HFFc6 (cell line): Measurements from ENCODE around the gene NRAS. TPM values are rescaled to one million over a fixed set of nuclear protein-coding genes. Genes with fewer than 3 reads are reported as not detected.

Experiments
- DNase-seq: peaks from one replicate; pipeline ENCODE4 v3.0.0-alpha.2; 2018
- H3K27ac Mint-ChIP-seq: 2 replicates; pipeline ENCODE4 v1.8.0; 2020; ENCODE audit warnings: mild to moderate bottlenecking, mixed read lengths
- H3K27me3 Mint-ChIP-seq: 2 replicates; pipeline ENCODE4 v1.8.0; 2021; ENCODE audit warnings: mild to moderate bottlenecking, moderate library complexity, mixed read lengths; ENCODE audit not compliant: insufficient read depth
- H3K36me3 Mint-ChIP-seq: 2 replicates; pipeline ENCODE4 v1.8.0; 2021; ENCODE audit warnings: low read depth, mixed read lengths
- H3K4me1 Mint-ChIP-seq: 2 replicates; pipeline ENCODE4 v1.8.0; 2020; ENCODE audit warnings: low read depth, mixed read lengths
- H3K4me3 Mint-ChIP-seq: 2 replicates; pipeline ENCODE4 v1.8.0; 2020; ENCODE audit warnings: mild to moderate bottlenecking, moderate library complexity, mixed read lengths
- H3K9me3 Mint-ChIP-seq: 2 replicates; pipeline ENCODE4 v1.8.0; 2020; ENCODE audit warnings: mild to moderate bottlenecking, mixed read lengths
- long read RNA-seq: library from polyadenylated mRNA; unstranded; transcript quantifications from one replicate; pipeline ENCODE4 v2.0.0, GENCODE V29; 2019
- total RNA-seq, 6 experiments: library from RNA; stranded (reverse); fragmentation: NEBNext Ultra II Directional; extraction: Animal tissue kit (Norgen Biotek cat#: 25700); gene quantifications; 2 replicates in 1 of 6; 3 replicates in 5 of 6; pipeline ENCODE4 v1.2.3, GENCODE V29; 2021
- TF ChIP-seq, protein P1 (sequence below): fragments of 200-600 bp; sonication (generic); IDR thresholded peaks from 2 replicates; pipeline ENCODE4 v1.5.0; 2021; ENCODE audit warnings: antibody characterized with exemption, mild to moderate bottlenecking

NRAS gene
- 10 to 100 TPM; 38.9 to 60.1 (median 49.8) TPM for total RNA-seq
- long read RNA-seq, full-length matches to known transcripts, result 48 of 61 reads
- long read RNA-seq, partial matches to known transcripts, result 3 of 61 reads
- long read RNA-seq, other reads (novel, unspliced or antisense), result 10 of 61 reads

DNA sequence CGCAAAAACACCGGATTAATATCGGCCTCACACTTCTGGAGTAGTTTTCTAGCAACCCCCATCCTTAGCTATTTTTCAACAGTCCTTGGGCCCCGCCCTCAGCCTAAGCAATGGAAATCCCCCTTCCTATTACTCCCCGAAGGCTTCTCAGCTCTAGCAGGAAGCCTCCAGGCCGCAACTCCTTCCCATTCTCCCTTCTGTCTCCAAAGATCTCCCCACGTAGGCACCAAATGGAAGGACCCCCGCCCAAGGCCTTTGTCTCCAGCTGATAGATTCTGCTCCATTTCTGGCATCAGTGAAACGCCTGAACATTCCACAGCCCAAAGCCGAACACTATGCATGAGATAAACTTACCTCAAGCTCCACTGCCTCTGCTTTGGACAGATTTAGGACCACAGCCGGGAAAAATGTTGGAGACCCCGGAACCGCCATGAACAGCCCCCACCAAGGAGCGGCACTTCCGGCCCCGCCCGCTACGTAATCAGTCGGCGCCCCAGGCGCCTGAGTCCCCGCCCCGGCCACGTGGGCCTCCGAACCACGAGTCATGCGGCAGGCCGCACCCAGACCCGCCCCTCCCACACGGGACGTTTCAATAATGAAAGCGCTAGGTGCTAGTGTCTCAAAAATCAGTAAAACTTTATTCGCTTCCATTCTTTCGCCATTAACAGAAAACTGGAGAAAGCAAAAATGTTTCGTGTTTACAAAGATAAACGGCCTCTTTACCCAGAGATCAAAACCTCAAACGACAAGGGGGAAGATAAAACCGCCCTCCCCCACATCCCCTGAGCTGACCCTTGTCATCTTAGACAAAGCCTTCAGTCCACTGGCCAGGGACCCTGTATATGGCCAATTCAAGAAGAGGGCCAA, at the start of gene NRAS:
TSS of gene NRAS (minus strand) at position 468 of the 867 bp plus-strand sequence. CDS start 611 bp downstream, outside the sequence.
- H3K4me1 Mint-ChIP-seq, result peaks cover 50% of the 10 kb centered on the region
- peaks cover 72% of the 10 kb centered on the region for H3K36me3 Mint-ChIP-seq
- TF ChIP-seq, protein P1, sequence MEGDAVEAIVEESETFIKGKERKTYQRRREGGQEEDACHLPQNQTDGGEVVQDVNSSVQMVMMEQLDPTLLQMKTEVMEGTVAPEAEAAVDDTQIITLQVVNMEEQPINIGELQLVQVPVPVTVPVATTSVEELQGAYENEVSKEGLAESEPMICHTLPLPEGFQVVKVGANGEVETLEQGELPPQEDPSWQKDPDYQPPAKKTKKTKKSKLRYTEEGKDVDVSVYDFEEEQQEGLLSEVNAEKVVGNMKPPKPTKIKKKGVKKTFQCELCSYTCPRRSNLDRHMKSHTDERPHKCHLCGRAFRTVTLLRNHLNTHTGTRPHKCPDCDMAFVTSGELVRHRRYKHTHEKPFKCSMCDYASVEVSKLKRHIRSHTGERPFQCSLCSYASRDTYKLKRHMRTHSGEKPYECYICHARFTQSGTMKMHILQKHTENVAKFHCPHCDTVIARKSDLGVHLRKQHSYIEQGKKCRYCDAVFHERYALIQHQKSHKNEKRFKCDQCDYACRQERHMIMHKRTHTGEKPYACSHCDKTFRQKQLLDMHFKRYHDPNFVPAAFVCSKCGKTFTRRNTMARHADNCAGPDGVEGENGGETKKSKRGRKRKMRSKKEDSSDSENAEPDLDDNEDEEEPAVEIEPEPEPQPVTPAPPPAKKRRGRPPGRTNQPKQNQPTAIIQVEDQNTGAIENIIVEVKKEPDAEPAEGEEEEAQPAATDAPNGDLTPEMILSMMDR, result no peak
- H3K4me3 Mint-ChIP-seq, result peak within 1 kb of the TSS; percentile 99
- H3K27ac Mint-ChIP-seq, result peak within 1 kb of the TSS; percentile 99
- no peaks in the 10 kb centered on the region; the same call in 1 of the 2 replicates for H3K27me3 Mint-ChIP-seq
- DNase-seq, result peak; percentile 84
- H3K9me3 Mint-ChIP-seq, result no peaks in the 10 kb centered on the region

DNA sequence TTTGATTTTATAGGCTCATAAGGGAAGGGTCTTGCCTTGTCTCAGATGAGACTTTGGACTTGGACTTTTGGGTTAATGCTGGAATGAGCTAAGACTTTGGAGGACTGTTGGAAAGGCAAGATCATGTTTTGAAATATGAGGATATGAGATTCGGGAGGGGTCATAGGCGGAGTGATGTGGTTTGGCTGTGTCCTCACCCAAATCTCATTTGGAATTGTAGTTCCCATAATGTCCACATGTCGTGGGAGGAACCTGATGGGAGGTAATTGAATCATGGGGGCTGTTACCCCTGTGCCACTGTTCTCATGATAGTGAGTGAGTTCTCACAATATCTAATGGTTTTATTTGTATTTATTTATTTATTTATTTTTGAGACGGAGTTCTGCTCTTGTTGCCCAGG, 48.1 kb upstream of the NRAS start:
- Mint-ChIP-seq H3K4me1 (no peaks in the 10 kb centered on the region), H3K9me3 (no peaks in the 10 kb centered on the region; the same call in 1 of the 2 replicates), H3K4me3 (no peak overlapping the region), H3K27ac (no peak overlapping the region), H3K27me3 (no peaks in the 10 kb centered on the region; the same call in 1 of the 2 replicates), H3K36me3 (peaks cover 5% of the 10 kb centered on the region; the same call in 1 of the 2 replicates)
- DNase-seq, result no peak
- TF ChIP-seq, protein P1, result peak; percentile 49

DNA sequence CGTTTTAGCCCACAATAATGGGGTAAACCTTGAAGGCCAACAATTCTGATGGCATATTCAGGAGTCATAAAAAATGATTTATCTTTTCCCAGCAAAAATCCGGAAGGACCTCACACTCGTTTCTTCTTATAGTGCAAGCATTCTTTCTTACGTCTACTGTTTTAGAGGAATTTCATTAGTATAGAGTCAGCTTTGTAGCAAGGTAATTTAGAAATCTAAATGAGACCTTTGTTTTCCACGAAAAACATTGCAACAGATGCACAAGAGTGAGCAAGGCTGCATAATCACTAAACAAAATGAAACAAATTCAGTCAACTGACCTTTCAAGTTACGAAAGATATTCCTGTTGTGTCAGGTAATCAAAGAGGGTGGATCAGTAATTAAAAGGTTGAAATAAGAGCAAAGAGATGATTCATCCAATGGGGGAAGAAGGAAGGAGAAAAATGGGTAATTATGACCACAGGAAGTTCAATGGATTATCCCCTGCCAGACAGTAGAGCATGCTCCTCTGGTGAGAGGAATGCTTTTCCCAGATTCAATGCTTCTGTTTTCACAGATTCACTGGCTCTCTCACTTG, 41.8 kb upstream of the NRAS start:
- Mint-ChIP-seq H3K36me3 (peaks cover 16% of the 10 kb centered on the region), H3K4me1 (peaks cover 48% of the 10 kb centered on the region), H3K4me3 (peak overlapping the region; percentile 92), H3K9me3 (no peaks in the 10 kb centered on the region; the same call in 1 of the 2 replicates), H3K27me3 (no peaks in the 10 kb centered on the region), H3K27ac (peak overlapping the region; percentile 100)
- TF ChIP-seq, protein P1, result 0 out of 2 replicates have a peak, but pooled peaks have one; percentile 4
- DNase-seq, result peak; percentile 9

DNA sequence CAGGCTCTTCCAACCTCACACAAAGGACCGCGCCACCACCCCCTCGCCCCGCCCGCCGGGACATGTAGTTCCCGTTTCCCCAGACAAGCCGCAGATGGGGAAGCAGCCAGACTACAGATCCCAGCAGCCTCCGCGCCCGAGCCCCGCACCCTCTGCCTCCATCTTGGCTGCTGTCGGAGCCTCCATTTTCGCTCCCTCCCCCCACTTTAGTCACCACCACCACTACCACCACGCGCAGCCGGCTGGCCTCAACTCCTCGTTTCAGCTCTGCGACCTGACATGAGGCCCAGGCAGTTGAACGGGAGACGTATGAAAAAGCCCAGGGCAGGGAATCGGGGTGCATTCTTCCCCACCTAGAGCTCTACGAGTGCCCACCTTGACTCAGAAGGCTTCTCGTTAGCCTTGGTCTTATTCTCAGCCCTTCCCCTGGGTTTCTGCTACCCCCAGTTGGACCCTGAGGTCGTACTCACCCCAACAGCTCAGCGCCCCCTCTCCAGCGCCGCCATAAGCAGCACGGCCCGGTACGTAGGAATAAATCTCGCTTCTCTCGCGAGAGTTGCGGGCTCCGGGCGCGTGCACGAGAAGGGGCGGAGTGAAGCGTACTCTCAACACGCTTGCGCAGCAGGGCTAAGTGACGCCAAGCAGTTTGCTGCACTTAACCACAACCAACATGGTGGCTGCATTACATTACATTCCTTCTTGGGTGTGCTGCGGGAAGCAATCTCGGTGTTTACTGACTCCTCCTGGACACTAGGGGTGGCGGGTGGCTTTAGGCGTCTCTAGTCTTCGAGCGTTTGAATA, 41.1 kb upstream of the NRAS start, which contains the start of gene CSDE1:
TSS of gene CSDE1 (minus strand) at position 530 of the 801 bp plus-strand sequence. CDS start 18,094 bp downstream, outside the sequence.
- DNase-seq, result peak; percentile 99
- no peaks in the 10 kb centered on the region for H3K27me3 Mint-ChIP-seq
- H3K27ac Mint-ChIP-seq, result peak within 1 kb of the TSS; percentile 100
- peak within 1 kb of the TSS; percentile 92 for H3K4me3 Mint-ChIP-seq
- TF ChIP-seq, protein P1, result peak; percentile 66
- no peaks in the 10 kb centered on the region for H3K9me3 Mint-ChIP-seq
- peaks cover 16% of the 10 kb centered on the region for H3K36me3 Mint-ChIP-seq
- H3K4me1 Mint-ChIP-seq, result peaks cover 55% of the 10 kb centered on the region

DNA sequence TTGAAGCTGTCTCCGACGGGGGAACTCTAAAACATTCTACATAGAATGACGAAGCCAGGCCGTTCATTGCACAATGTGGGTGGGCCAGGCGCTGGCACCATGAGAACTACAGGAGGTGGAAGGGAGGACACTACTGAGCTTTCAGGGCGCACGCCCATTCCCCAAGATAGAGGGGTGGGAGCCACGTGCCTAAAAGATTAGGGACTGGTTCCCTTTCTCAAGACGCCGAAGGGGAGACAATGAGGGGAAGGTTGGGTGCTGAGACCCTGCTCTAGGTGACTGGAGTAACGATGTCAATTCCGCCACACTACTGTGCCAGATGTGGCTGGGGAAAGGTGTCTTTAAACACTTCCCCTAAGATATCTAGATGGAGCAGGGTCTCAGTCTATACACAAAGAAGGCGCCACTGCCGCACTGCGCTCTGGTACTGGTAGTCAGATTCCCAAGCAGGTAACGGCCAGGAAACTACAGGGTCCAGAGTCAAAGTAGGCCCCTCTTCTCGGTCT, 40.4 kb upstream of the NRAS start:
- Mint-ChIP-seq H3K36me3 (peaks cover 16% of the 10 kb centered on the region), H3K4me1 (peaks cover 61% of the 10 kb centered on the region), H3K27ac (peak overlapping the region; percentile 100), H3K4me3 (peak overlapping the region; percentile 92), H3K9me3 (no peaks in the 10 kb centered on the region), H3K27me3 (no peaks in the 10 kb centered on the region)
- TF ChIP-seq, protein P1, result no peak
- no peak for DNase-seq
